ENCODE results near the gene TSPAN3.

DNA sequence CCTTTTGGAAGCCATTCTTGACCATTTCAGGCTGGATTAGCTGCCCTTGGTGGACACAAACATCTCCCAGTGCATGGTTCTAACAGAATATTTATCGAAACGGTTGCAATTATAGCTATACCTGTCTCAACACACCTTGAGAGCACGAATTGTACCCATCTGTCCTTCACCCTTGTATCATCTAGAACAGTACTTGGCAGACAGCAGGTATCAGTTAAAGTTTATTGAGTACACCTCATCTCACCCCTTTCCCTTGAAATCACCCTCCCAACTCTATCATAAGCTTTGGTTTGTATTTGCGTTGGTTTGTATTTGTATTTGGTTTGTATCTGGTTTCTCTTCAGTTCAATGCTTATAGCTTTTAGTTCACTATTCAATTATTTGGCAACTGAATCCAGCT is 12.4 kb downstream of the TSPAN3 start:
- TF ChIP-seq POLR2AphosphoS5 (IDR thresholded peaks at IDR 0.05; ENCODE audit: low read depth, low read length) (no peak), POLR2A (IDR thresholded peaks at IDR 0.05; ENCODE audit: low read depth, low read length) (no peak), TAF1 (IDR thresholded peaks at IDR 0.05; ENCODE audit: borderline replicate concordance, low read depth, low read length) (no peak)

All from GM12892 (cell line).